ENCODE measurements around the gene RGS3. TPM values are rescaled to one million over a fixed set of nuclear protein-coding genes. Genes with fewer than 3 reads are reported as not detected.
A peak's percentile ranks its signal among the peaks of the same experiment; 100 is the strongest.

RGS3 gene
- total and polyA plus RNA-seq, 10 of the 15 experiments (the other 5 are each of a cell fraction or from before 2014, with no cell fraction given): 2.9 to 138 (median 28.8) TPM

GRCh38 chr9:113613815-113614413 lies 150.4 kb downstream of the RGS3 start:
- Histone ChIP-seq H3K4me3 (no peak overlapping the region), H3K27ac (ENCODE audit: control insufficient read depth, insufficient read depth) (no peak overlapping the region), H3K27me3 (replicated peaks in 1 of 2; ENCODE audit: control insufficient read depth in 2 of 2, insufficient read depth in 2 of 2, low read length in 1 of 2) (no peaks in the 10 kb centered on the region), H3K36me3 (ENCODE audit: control insufficient read depth in 2 of 2, insufficient read depth in 2 of 2, low read length in 1 of 2) (no peaks in the 10 kb centered on the region), H3K4me1 (ENCODE audit: control insufficient read depth, insufficient read depth, low read length) (peaks cover 19% of the 10 kb centered on the region), H3K9ac (ENCODE audit: control insufficient read depth, insufficient read depth, low read length) (no peak overlapping the region), H3K79me2 (ENCODE audit: control insufficient read depth, insufficient read depth, low read length) (no peaks in the 10 kb centered on the region), H3K9me3 (replicated peaks; ENCODE audit: control insufficient read depth, insufficient read depth, low read length) (no peaks in the 10 kb centered on the region), H4K20me1 (ENCODE audit: control insufficient read depth, insufficient read depth) (no peaks in the 10 kb centered on the region), H2AFZ (ENCODE audit: control insufficient read depth, low read depth, low read length) (no peak overlapping the region), H3K4me2 (ENCODE audit: control insufficient read depth, insufficient read depth) (no peak overlapping the region)
- in situ Hi-C loops (cut with MboI) (no loop called here), intact Hi-C loops (cut with micrococcal nuclease; ENCODE audit: unreplicated experiment) (no loop called here)
- WGBS (ENCODE audit: insufficient coverage, insufficient replicate concordance, low lambda C conversion rate, missing lambda C conversion rate): 31% methylated on average over 6 of the region's 6 CpGs
- FAIRE-seq: peak; percentile 41
- no TSS peak for BruUV-seq (replicated peaks)
- ATAC-seq: no peak
- ChIA-PET CTCF (interaction anchor here (0.9 to 1.1 kb wide), 4 partner anchors 21 to 43 kb away, joined by 3 read pairs; no protein-coding TSS in a partner anchor), POLR2A (interaction anchor here (0.7 kb wide), 1 partner anchor 885 kb away, joined by 4 read pairs; no protein-coding TSS in a partner anchor), RAD21 (ENCODE audit: unreplicated experiment) (no interaction called here), SMC1A (ENCODE audit: uncharacterized antibody, unreplicated experiment) (interaction anchor here (2.0 kb wide), 1 partner anchor 41 kb away, joined by 8 read pairs; no protein-coding TSS in a partner anchor)
- TF ChIP-seq, protein P1, sequence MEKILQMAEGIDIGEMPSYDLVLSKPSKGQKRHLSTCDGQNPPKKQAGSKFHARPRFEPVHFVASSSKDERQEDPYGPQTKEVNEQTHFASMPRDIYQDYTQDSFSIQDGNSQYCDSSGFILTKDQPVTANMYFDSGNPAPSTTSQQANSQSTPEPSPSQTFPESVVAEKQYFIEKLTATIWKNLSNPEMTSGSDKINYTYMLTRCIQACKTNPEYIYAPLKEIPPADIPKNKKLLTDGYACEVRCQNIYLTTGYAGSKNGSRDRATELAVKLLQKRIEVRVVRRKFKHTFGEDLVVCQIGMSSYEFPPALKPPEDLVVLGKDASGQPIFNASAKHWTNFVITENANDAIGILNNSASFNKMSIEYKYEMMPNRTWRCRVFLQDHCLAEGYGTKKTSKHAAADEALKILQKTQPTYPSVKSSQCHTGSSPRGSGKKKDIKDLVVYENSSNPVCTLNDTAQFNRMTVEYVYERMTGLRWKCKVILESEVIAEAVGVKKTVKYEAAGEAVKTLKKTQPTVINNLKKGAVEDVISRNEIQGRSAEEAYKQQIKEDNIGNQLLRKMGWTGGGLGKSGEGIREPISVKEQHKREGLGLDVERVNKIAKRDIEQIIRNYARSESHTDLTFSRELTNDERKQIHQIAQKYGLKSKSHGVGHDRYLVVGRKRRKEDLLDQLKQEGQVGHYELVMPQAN (conservative IDR thresholded peaks at IDR 0.05): no peak
- peak; percentile 82 for TF ChIP-seq HDGF (IDR thresholded peaks at IDR 0.05)
- DNase-seq (ENCODE audit: low read depth, low spot score): no peak

Data from GM12878 (cell line).